HepG2 (cell line): Measurements from ENCODE around the gene PRXL2A. TPM values are rescaled to one million over a fixed set of nuclear protein-coding genes. Genes with fewer than 3 reads are reported as not detected.

Experiments
- ATAC-seq: fragments of 200-7000 bp; cut with Tn5 transposase; 3 replicates; pipeline ENCODE4 v1.9.1; 2020; ENCODE audit warnings: mild to moderate bottlenecking, moderate library complexity
- BruUV-seq: library from RNA; stranded (reverse); fragments of 400-500 nt; replicated peaks from 2 replicates; lab custom pipeline; 2021; lab: Mats Ljungman, UMichigan
- CTCF ChIA-PET: fragments of 300-600 bp; formaldehyde crosslinking; extraction: SDS; loops from one replicate; lab custom pipeline; 2021; ENCODE audit warnings: low total read pairs, inconsistent platforms, low intra/inter-chr PET ratio; lab: Yijun Ruan, JAX
- POLR2A ChIA-PET: fragments of 350-600 bp; sonication (Branson Sonifier 250); formaldehyde crosslinking; loops from one replicate; lab custom pipeline; 2020; ENCODE audit warnings: antibody characterized with exemption, inconsistent platforms; lab: Yijun Ruan, JAX
- DNase-seq: peaks from one replicate; pipeline ENCODE4 v3.0.0-alpha.2; 2015; ENCODE audit warnings: low spot score
- FAIRE-seq: peaks from 3 replicates; lab custom pipeline; 2011; peaks lifted over from hg19 to GRCh38; lab: Jason Lieb, UNC
- H2AFZ ChIP-seq: one replicate; pipeline ENCODE4 v1.6.1; 2011; ENCODE audit warnings: low read length, inconsistent platforms
- H3K27ac ChIP-seq: fragments of 300-600 bp; 3 replicates; pipeline ENCODE4 v1.8.0; 2011; ENCODE audit warnings: mixed run types, mild to moderate bottlenecking, mixed read lengths, low read length, inconsistent platforms; ENCODE audit not compliant: insufficient read depth; ENCODE audit errors: extremely low read length
- H3K27me3 ChIP-seq, 2 experiments: fragments of 200-600 bp in 1 of 2; 2 replicates in 1 of 2; 3 replicates in 1 of 2; pipeline versions ENCODE4 v1.6.0 to v1.8.0; 2011; ENCODE audit warnings: low read length in 2 of 2, mild to moderate bottlenecking in 2 of 2, moderate library complexity in 2 of 2, inconsistent platforms in 1 of 2; ENCODE audit not compliant: insufficient read depth in 2 of 2, control insufficient read depth in 1 of 2
- H3K36me3 ChIP-seq, 2 experiments: fragments of 200-600 bp in 1 of 2; replicated peaks in 1 of 2; 2 replicates in 1 of 2; 3 replicates in 1 of 2; pipeline versions ENCODE4 v1.5.1 to v1.8.0; 2011; ENCODE audit warnings: low read length in 2 of 2, inconsistent platforms in 1 of 2; ENCODE audit not compliant: insufficient read depth in 2 of 2, control insufficient read depth in 1 of 2
- H3K4me1 ChIP-seq: 2 replicates; pipeline ENCODE4 v1.5.1; 2012; ENCODE audit warnings: low read length, inconsistent platforms; ENCODE audit not compliant: insufficient read depth
- H3K4me2 ChIP-seq: 2 replicates; pipeline ENCODE4 v1.6.0; 2011; ENCODE audit warnings: low read depth, low read length, inconsistent platforms
- H3K4me3 ChIP-seq, 3 experiments: fragments of 200-600 bp in 1 of 3; sonication (generic), shearing (Covaris generic) in 1 of 3; replicated peaks in 1 of 3; 2 replicates each; pipeline ENCODE4 v1.5.1; 2011 to 2016; ENCODE audit warnings: low read length in 3 of 3, inconsistent platforms in 2 of 3, low read depth in 2 of 3, mild to moderate bottlenecking in 2 of 3, control low read depth in 1 of 3, mixed read lengths in 1 of 3; ENCODE audit not compliant: insufficient read depth in 1 of 3
- H3K79me2 ChIP-seq: one replicate; pipeline ENCODE4 v1.6.1; 2011; ENCODE audit warnings: low read length, inconsistent platforms; ENCODE audit not compliant: insufficient read depth
- H3K9ac ChIP-seq: 2 replicates; pipeline ENCODE4 v1.6.0; 2011; ENCODE audit warnings: mild to moderate bottlenecking, low read depth, low read length, inconsistent platforms; ENCODE audit not compliant: insufficient read depth
- H3K9me3 ChIP-seq: 2 replicates; pipeline ENCODE4 v1.5.1; 2012; ENCODE audit warnings: mild to moderate bottlenecking, low read length
- H4K20me1 ChIP-seq: 2 replicates; pipeline ENCODE4 v1.6.0; 2011; ENCODE audit warnings: inconsistent platforms, mild to moderate bottlenecking, low read length, moderate library complexity; ENCODE audit not compliant: insufficient read depth
- ATF1 ChIP-seq: IDR thresholded peaks from 2 replicates; pipeline ENCODE4 v1.6.1; 2016; ENCODE audit warnings: mild to moderate bottlenecking, control low read depth
- CBX1 ChIP-seq: IDR thresholded peaks from one replicate; pipeline ENCODE4 v1.6.1; 2016; ENCODE audit warnings: antibody characterized with exemption, low read depth
- CBX2 ChIP-seq, 2 experiments: fragments of 200-600 bp in 1 of 2; sonication (generic); formaldehyde crosslinking in 1 of 2; IDR thresholded peaks; 2 replicates each; pipeline versions ENCODE4 v1.7.0 to v1.8.1; 2018 to 2022; ENCODE audit warnings: low read depth in 2 of 2, low read length in 1 of 2, mild to moderate bottlenecking in 1 of 2, missing genetic modification reagents in 1 of 2
- DMAP1 ChIP-seq: IDR thresholded peaks from 2 replicates; pipeline ENCODE4 v1.6.1; 2016
- EP300 ChIP-seq, 3 experiments: sonication (generic) in 1 of 3; formaldehyde crosslinking in 1 of 3; IDR thresholded peaks; 2 replicates each; pipeline versions ENCODE4 v1.5.1 to v1.6.1; 2011 to 2020; ENCODE audit warnings: low read depth in 2 of 3, low read length in 2 of 3, borderline replicate concordance in 1 of 3, improper control_type of control experiment in 1 of 3, mild to moderate bottlenecking in 1 of 3, missing genetic modification reagents in 1 of 3, moderate library complexity in 1 of 3
- GTF2F1 ChIP-seq: fragments of 150-350 bp; IDR thresholded peaks from 2 replicates; pipeline ENCODE4 v1.6.1; 2014; ENCODE audit warnings: low read length
- MEF2D ChIP-seq: sonication (generic); formaldehyde crosslinking; IDR thresholded peaks from 2 replicates; pipeline ENCODE4 v1.5.1; 2020; ENCODE audit warnings: mild to moderate bottlenecking, missing genetic modification reagents
- PTBP1 ChIP-seq: fragments of 200-400 bp; formaldehyde crosslinking; IDR thresholded peaks from 2 replicates; pipeline ENCODE4 v1.6.1; 2018; ENCODE audit warnings: low read length, low read depth; ENCODE audit not compliant: poor library complexity, severe bottlenecking
- SKI ChIP-seq: fragments of 450-650 bp; IDR thresholded peaks from one replicate; pipeline ENCODE4 v1.6.1; 2018; ENCODE audit warnings: mild to moderate bottlenecking; ENCODE audit not compliant: partially characterized antibody
- ZNF143 ChIP-seq: sonication (generic); formaldehyde crosslinking; IDR thresholded peaks from 2 replicates; pipeline ENCODE4 v1.4.0; 2020; ENCODE audit warnings: missing genetic modification reagents
- ZNF205 ChIP-seq: IDR thresholded peaks from 2 replicates; pipeline ENCODE4 v1.6.1; 2018; ENCODE audit warnings: missing biosample characterization, missing genetic modification reagents
- ZNF333 ChIP-seq: sonication (generic); formaldehyde crosslinking; IDR thresholded peaks from 2 replicates; pipeline ENCODE4 v1.4.0; 2020; ENCODE audit warnings: mild to moderate bottlenecking, missing genetic modification reagents, borderline replicate concordance
- ZNF33B ChIP-seq: sonication (generic); formaldehyde crosslinking; IDR thresholded peaks from 2 replicates; pipeline ENCODE4 v1.5.1; 2020; ENCODE audit warnings: mild to moderate bottlenecking, missing genetic modification reagents
- ZNF572 ChIP-seq: sonication (generic); formaldehyde crosslinking; IDR thresholded peaks from 2 replicates; pipeline ENCODE4 v1.5.1; 2020; ENCODE audit warnings: mild to moderate bottlenecking, missing genetic modification reagents
- WGBS: methylation state at CpG from one replicate; pipeline ENCODE4 v1.1.6; 2017; ENCODE audit warnings: low lambda C conversion rate; 5-methylcytosine and 5-hydroxymethylcytosine counted together
- in situ Hi-C: cut with HindIII; loops from 2 replicates; pipeline ENCODE4 v1.10.0; 2017; ENCODE audit warnings: low pct_unique_long_range_greater_than_20kb; ENCODE audit not compliant: extremely low pct_ligation_motif_present
- intact Hi-C: fragments of 100-400 bp; cut with micrococcal nuclease; formaldehyde crosslinking; loops from one replicate; pipeline ENCODE4 v1.10.0; 2022; ENCODE audit not compliant: unreplicated experiment
- polyA plus RNA-seq, 8 experiments: library from polyadenylated mRNA; depleted of rRNA in 3 of 8; stranded (reverse) in 7 of 8; unstranded in 1 of 8; fragments of >200 nt; fragmentation: Illumina TruSeq in 4 of 8; extraction: Trizol in 4 of 8; gene quantifications; 2 replicates each; pipeline versions ENCODE4 v1.2.1 to v1.2.3, GENCODE V29; 2011 to 2016; ENCODE audit warnings: low read depth in 4 of 8, missing spikeins in 1 of 8, mixed read lengths in 1 of 8; ENCODE audit not compliant: insufficient read depth in 1 of 8
- total RNA-seq, 5 experiments: library from RNA; depleted of rRNA; stranded (reverse); fragments of >200 nt; fragmentation: Illumina TruSeq; extraction: Trizol; gene quantifications; 2 replicates each; pipeline ENCODE4 v1.2.3, GENCODE V29; 2016; ENCODE audit warnings: low read depth in 1 of 5
- TF ChIP-seq, protein P1 (sequence below): sonication (generic); formaldehyde crosslinking; conservative IDR thresholded peaks from 2 replicates; pipeline ENCODE4 v1.8.0; 2022; ENCODE audit warnings: mild to moderate bottlenecking, moderate library complexity, missing genetic modification reagents
- TF ChIP-seq, protein P2 (sequence below): sonication (generic); formaldehyde crosslinking; IDR thresholded peaks from 2 replicates; pipeline ENCODE4 v1.4.0; 2020; ENCODE audit warnings: missing genetic modification reagents

The PRXL2A gene
- total and polyA plus RNA-seq, 2 of the 13 experiments (the other 11 are each of a cell fraction or from before 2014, with no cell fraction given): 43.9 to 79.9 TPM

- no peak overlapping the region for H3K9ac ChIP-seq
- intact Hi-C loops (loop anchor here (10.0 kb wide), 1 partner anchor 476 kb away; no protein-coding TSS in a partner anchor), in situ Hi-C loops (no loop called here)
- BruUV-seq: no TSS peak
- FAIRE-seq: no peak
- H3K27ac ChIP-seq: no peak overlapping the region
- no peaks in the 10 kb centered on the region for H3K36me3 ChIP-seq
- H3K4me1 ChIP-seq: peaks cover 67% of the 10 kb centered on the region
- no peak for DNase-seq
- H3K4me3 ChIP-seq: no peak overlapping the region
- POLR2A ChIA-PET: interaction anchor here (1.1 to 1.6 kb wide), 2 partner anchors 40 to 56 kb away, joined by 3 to 4 read pairs; partner anchors contain the start of gene PRXL2A
- no peak for ATAC-seq
- H3K9me3 ChIP-seq: no peaks in the 10 kb centered on the region
- no peak overlapping the region for H2AFZ ChIP-seq
- no peaks in the 10 kb centered on the region for H3K79me2 ChIP-seq
- 97% methylated on average over 4 of the region's 4 CpGs for WGBS
- no peak for TF ChIP-seq ATF1 (CRISPR knock-in tag)
- TF ChIP-seq GTF2F1: no peak
- TF ChIP-seq PTBP1: no peak
- TF ChIP-seq CBX2 (IDR thresholded peaks at IDR 0.05; ENCODE audit: low read depth, low read length): no peak
- TF ChIP-seq CBX2 (CRISPR knock-in tag; IDR thresholded peaks at IDR 0.05; ENCODE audit: low read depth): no peak
- no peak for TF ChIP-seq EP300 (IDR thresholded peaks at IDR 0.05; ENCODE audit: low read depth in 2 of 2, low read length in 2 of 2)
- TF ChIP-seq EP300 (CRISPR knock-in tag; IDR thresholded peaks at IDR 0.05; ENCODE audit: borderline replicate concordance): no peak
- no peak for TF ChIP-seq MEF2D (CRISPR knock-in tag)
- TF ChIP-seq, protein P1, sequence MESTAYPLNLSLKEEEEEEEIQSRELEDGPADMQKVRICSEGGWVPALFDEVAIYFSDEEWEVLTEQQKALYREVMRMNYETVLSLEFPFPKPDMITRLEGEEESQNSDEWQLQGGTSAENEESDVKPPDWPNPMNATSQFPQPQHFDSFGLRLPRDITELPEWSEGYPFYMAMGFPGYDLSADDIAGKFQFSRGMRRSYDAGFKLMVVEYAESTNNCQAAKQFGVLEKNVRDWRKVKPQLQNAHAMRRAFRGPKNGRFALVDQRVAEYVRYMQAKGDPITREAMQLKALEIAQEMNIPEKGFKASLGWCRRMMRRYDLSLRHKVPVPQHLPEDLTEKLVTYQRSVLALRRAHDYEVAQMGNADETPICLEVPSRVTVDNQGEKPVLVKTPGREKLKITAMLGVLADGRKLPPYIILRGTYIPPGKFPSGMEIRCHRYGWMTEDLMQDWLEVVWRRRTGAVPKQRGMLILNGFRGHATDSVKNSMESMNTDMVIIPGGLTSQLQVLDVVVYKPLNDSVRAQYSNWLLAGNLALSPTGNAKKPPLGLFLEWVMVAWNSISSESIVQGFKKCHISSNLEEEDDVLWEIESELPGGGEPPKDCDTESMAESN (CRISPR knock-in tag): no peak
- TF ChIP-seq, protein P2, sequence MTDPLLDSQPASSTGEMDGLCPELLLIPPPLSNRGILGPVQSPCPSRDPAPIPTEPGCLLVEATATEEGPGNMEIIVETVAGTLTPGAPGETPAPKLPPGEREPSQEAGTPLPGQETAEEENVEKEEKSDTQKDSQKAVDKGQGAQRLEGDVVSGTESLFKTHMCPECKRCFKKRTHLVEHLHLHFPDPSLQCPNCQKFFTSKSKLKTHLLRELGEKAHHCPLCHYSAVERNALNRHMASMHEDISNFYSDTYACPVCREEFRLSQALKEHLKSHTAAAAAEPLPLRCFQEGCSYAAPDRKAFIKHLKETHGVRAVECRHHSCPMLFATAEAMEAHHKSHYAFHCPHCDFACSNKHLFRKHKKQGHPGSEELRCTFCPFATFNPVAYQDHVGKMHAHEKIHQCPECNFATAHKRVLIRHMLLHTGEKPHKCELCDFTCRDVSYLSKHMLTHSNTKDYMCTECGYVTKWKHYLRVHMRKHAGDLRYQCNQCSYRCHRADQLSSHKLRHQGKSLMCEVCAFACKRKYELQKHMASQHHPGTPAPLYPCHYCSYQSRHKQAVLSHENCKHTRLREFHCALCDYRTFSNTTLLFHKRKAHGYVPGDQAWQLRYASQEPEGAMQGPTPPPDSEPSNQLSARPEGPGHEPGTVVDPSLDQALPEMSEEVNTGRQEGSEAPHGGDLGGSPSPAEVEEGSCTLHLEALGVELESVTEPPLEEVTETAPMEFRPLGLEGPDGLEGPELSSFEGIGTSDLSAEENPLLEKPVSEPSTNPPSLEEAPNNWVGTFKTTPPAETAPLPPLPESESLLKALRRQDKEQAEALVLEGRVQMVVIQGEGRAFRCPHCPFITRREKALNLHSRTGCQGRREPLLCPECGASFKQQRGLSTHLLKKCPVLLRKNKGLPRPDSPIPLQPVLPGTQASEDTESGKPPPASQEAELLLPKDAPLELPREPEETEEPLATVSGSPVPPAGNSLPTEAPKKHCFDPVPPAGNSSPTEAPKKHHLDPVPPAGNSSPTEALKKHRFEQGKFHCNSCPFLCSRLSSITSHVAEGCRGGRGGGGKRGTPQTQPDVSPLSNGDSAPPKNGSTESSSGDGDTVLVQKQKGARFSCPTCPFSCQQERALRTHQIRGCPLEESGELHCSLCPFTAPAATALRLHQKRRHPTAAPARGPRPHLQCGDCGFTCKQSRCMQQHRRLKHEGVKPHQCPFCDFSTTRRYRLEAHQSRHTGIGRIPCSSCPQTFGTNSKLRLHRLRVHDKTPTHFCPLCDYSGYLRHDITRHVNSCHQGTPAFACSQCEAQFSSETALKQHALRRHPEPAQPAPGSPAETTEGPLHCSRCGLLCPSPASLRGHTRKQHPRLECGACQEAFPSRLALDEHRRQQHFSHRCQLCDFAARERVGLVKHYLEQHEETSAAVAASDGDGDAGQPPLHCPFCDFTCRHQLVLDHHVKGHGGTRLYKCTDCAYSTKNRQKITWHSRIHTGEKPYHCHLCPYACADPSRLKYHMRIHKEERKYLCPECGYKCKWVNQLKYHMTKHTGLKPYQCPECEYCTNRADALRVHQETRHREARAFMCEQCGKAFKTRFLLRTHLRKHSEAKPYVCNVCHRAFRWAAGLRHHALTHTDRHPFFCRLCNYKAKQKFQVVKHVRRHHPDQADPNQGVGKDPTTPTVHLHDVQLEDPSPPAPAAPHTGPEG (CRISPR knock-in tag): no peak
- no peak for TF ChIP-seq ZNF572 (CRISPR knock-in tag)
- no peak for TF ChIP-seq SKI
- no peak for TF ChIP-seq CBX1
- no peak for TF ChIP-seq DMAP1
- TF ChIP-seq ZNF143 (CRISPR knock-in tag): no peak
- no peak for TF ChIP-seq ZNF205 (CRISPR knock-in tag)
- no peak for TF ChIP-seq ZNF333 (CRISPR knock-in tag)
- TF ChIP-seq ZNF33B (CRISPR knock-in tag): no peak
- H4K20me1 ChIP-seq: no peaks in the 10 kb centered on the region
- CTCF ChIA-PET: no interaction called here
- H3K27me3 ChIP-seq: no peaks in the 10 kb centered on the region
- no peak overlapping the region for H3K4me2 ChIP-seq
These were observed 40.0 kb downstream of the PRXL2A start for GRCh38 chr10:80448209-80448942.
